GM13976 (cell line): ENCODE measurements around the gene CAND2.

ENCODE experiments used
- DNase-seq: peaks from one replicate; pipeline ENCODE4 v3.0.0; 2012; ENCODE audit warnings: low spot score
- in situ Hi-C: fragments of 300-500 bp; cut with MboI; formaldehyde crosslinking; loops from one replicate; pipeline ENCODE4 v1.12.0; 2022; ENCODE audit warnings: low sequenced_read_pairs, mixed read lengths, inconsistent platforms; ENCODE audit not compliant: unreplicated experiment
- TF ChIP-seq, protein P1 (sequence below): IDR thresholded peaks from 2 replicates; pipeline ENCODE4 v1.5.1; 2012; ENCODE audit warnings: borderline replicate concordance, mild to moderate bottlenecking; ENCODE audit not compliant: insufficient read depth; ENCODE audit errors: extremely low read depth, missing control alignments, control extremely low read depth

The CAND2 gene

GRCh38 chr3:12752809-12753208, 43.7 kb upstream of the CAND2 start:
- peak; percentile 58 for DNase-seq
- TF ChIP-seq, protein P1, sequence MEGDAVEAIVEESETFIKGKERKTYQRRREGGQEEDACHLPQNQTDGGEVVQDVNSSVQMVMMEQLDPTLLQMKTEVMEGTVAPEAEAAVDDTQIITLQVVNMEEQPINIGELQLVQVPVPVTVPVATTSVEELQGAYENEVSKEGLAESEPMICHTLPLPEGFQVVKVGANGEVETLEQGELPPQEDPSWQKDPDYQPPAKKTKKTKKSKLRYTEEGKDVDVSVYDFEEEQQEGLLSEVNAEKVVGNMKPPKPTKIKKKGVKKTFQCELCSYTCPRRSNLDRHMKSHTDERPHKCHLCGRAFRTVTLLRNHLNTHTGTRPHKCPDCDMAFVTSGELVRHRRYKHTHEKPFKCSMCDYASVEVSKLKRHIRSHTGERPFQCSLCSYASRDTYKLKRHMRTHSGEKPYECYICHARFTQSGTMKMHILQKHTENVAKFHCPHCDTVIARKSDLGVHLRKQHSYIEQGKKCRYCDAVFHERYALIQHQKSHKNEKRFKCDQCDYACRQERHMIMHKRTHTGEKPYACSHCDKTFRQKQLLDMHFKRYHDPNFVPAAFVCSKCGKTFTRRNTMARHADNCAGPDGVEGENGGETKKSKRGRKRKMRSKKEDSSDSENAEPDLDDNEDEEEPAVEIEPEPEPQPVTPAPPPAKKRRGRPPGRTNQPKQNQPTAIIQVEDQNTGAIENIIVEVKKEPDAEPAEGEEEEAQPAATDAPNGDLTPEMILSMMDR = no peak
- in situ Hi-C loops = no loop called here

DNA sequence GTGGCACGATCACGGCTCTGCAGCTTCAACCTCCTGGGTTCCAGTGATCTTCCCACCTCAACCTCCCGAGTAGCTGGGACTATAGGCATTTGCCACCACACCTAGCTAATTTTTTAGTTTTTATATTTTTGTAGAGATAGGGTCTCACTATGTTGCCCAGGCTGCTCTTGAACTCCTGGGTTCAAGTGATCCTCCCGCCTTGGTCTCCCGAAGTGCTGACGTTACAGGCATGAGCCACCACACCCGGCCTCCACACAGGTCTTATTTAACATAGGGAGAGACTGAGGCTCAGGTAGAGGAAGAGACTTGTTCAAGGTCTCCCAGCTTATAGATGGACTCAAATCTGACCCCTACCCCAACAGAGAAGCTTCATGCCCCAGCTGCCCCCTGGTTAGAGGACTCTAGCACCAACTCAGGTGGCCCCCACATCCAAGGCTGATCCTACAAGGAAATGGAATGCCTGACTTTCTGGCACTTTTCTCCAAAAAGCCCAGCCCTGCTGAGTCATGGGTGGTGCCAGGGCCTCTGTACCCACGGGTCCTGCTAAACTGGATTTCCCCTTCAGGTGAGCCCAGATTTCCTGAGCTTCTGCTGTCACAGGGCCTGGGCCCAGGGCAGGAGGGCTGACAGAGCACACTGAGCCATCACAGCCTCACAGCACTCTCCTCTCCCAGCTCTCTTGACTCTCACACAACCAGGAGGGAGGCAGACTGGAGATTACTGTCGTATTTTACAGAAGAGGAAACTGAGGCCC, 43.0 kb upstream of the CAND2 start:
- TF ChIP-seq, protein P1 = no peak
- in situ Hi-C loops = no loop called here
- DNase-seq = no peak

DNA sequence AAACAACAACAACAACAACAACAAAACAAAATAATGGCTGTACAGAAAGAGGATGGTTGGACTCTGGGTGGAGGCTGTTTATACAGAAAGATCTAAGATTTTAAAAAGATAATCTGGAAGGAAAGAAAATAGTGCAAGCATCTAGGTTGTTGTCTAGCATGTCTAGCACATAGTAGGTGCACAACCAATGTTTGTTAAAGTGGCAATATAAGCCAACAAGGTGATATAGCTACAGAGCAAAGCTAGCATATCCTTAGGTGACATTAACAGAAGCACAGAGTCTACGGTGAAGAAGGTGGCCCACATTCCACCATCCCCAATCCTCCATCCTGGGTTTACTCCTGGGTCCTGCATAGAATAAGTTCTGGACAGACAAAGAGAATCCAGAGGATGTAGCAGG, 42.2 kb upstream of the CAND2 start:
- DNase-seq = no peak
- in situ Hi-C loops = no loop called here
- TF ChIP-seq, protein P1 = no peak

- TF ChIP-seq, protein P1 = no peak
- no peak for DNase-seq
- in situ Hi-C loops = no loop called here
Observed at GRCh38 chr3:12755754-12756153, 40.7 kb upstream of the CAND2 start.

- no peak for DNase-seq
- in situ Hi-C loops = no loop called here
- TF ChIP-seq, protein P1 = no peak
Observed at GRCh38 chr3:12756175-12756574, 40.3 kb upstream of the CAND2 start.

GRCh38 chr3:12756635-12757034, 39.8 kb upstream of the CAND2 start:
- no peak for DNase-seq
- in situ Hi-C loops = no loop called here
- TF ChIP-seq, protein P1 = no peak
